Mucosa of rectum (tissue), 2 donors: ENCODE data around the gene GPI.

ENCODE experiments used
- H3K27ac ChIP-seq, 2 donors: one replicate each; pipeline ENCODE4 v1.7.0; 2013; ENCODE audit warnings: inconsistent platforms in 2 of 2, low read depth in 2 of 2, low read length in 2 of 2
- H3K27me3 ChIP-seq, 2 donors: one replicate each; pipeline ENCODE4 v1.7.0; 2013; ENCODE audit warnings: low read length in 2 of 2; ENCODE audit not compliant: control insufficient read depth in 2 of 2, insufficient read depth in 2 of 2
- H3K36me3 ChIP-seq, 2 donors: one replicate each; pipeline ENCODE4 v1.7.0; 2013; ENCODE audit warnings: low read length in 2 of 2; ENCODE audit not compliant: control insufficient read depth in 2 of 2, insufficient read depth in 2 of 2
- H3K4me1 ChIP-seq, 2 donors: one replicate each; pipeline ENCODE4 v1.7.0; 2013; ENCODE audit warnings: low read length in 2 of 2, mild to moderate bottlenecking in 1 of 2; ENCODE audit not compliant: control insufficient read depth in 2 of 2, insufficient read depth in 2 of 2
- H3K4me3 ChIP-seq, 2 donors: one replicate each; pipeline ENCODE4 v1.7.0; 2013; ENCODE audit warnings: low read length in 2 of 2
- H3K9ac ChIP-seq, 2 donors: one replicate each; pipeline ENCODE4 v1.7.0; 2013; ENCODE audit warnings: low read length in 2 of 2, low read depth in 1 of 2, mild to moderate bottlenecking in 1 of 2
- H3K9me3 ChIP-seq, 2 donors: one replicate each; pipeline ENCODE4 v1.7.0; 2013; ENCODE audit warnings: low read length in 2 of 2; ENCODE audit not compliant: control insufficient read depth in 2 of 2
- donor health status: healthy.
- donor health status: Normal muscosa, but diverticular disease.

Gene GPI

DNA sequence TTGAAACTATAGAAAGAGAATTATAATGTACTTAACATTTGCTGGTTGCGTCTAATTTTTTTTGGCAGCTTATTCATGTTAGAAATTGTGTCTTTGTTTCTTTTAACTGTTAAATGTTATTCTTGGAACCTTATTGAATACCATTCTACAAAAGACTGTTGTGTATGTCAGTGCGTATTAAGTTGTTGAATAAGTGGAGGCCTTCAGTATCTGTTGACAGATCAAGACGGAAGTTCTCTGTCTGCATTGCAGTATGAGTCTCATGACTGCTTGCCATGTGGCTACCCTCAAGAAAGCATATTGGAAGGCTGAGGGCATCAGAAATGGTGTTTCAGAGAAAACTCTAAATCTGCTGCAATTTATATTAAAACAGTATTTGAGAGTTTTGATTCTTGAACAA lies 71.7 kb downstream of the GPI start:
- Histone ChIP-seq H3K9me3 (no peaks in the 10 kb centered on the region), H3K36me3 (peaks cover 17 to 64% of the 10 kb centered on the region in 2 donors), H3K9ac (no peak overlapping the region), H3K27ac (no peak overlapping the region), H3K4me3 (no peak overlapping the region), H3K27me3 (no peaks in the 10 kb centered on the region), H3K4me1 (no peaks in the 10 kb centered on the region)

DNA sequence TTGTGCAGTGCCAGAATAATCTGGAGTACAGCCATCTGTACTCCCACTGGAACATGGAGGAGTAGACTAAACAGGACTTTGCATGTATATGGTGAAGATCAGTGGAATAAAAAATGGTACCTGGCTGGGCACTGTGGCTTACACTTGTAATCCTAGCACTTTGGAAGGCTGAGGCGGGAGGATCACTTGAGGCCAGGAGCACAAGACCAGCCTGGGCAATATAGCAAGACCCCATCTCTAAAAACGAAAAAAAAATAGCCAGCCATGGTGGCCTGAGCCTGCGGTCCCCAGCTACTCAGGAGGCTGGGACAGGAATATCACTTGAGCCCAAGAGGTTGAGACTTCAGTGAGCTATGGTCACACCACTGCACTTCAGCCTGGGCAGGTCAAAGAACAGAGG lies 83.2 kb downstream of the GPI start:
- Histone ChIP-seq H3K9me3 (no peaks in the 10 kb centered on the region), H3K4me3 (no peak overlapping the region), H3K27ac (no peak overlapping the region), H3K36me3 (peaks cover 67 to 68% of the 10 kb centered on the region in 2 donors), H3K9ac (no peak overlapping the region), H3K4me1 (no peaks in the 10 kb centered on the region), H3K27me3 (no peaks in the 10 kb centered on the region)
